Kidney (tissue), 14 donors: ENCODE data around the gene HLF. TPM values are rescaled to one million over a fixed set of nuclear protein-coding genes. Genes with fewer than 3 reads are reported as not detected.

Source experiments
- DNase-seq, 5 donors: peaks; one replicate each; pipeline ENCODE4 v3.0.0-alpha.2; 2013 to 2020
- FAIRE-seq: peaks from 2 replicates; lab custom pipeline; 2012; peaks lifted over from hg19 to GRCh38; lab: Jason Lieb, UNC
- H3K27ac ChIP-seq, 2 donors: one replicate each; pipeline ENCODE4 v1.7.0; 2013; ENCODE audit warnings: low read depth in 2 of 2, low read length in 2 of 2, inconsistent platforms in 1 of 2
- H3K27me3 ChIP-seq: one replicate; pipeline ENCODE4 v1.7.1; 2013; ENCODE audit warnings: low read length, inconsistent platforms; ENCODE audit not compliant: control insufficient read depth, insufficient read depth
- H3K36me3 ChIP-seq, 3 donors: one replicate each; pipeline versions ENCODE4 v1.7.0 to v1.7.1; 2013; ENCODE audit warnings: low read length in 3 of 3, control low read depth in 1 of 3, inconsistent platforms in 1 of 3; ENCODE audit not compliant: insufficient read depth in 3 of 3, control insufficient read depth in 2 of 3
- H3K4me1 ChIP-seq, 3 donors: one replicate each; pipeline versions ENCODE4 v1.7.0 to v1.7.1; 2013; ENCODE audit warnings: low read length in 3 of 3, inconsistent platforms in 1 of 3, low read depth in 1 of 3; ENCODE audit not compliant: control insufficient read depth in 2 of 3, insufficient read depth in 2 of 3
- H3K4me3 ChIP-seq, 3 donors: one replicate each; pipeline versions ENCODE4 v1.7.0 to v1.8.1; 2013; ENCODE audit warnings: low read length in 3 of 3, control low read depth in 1 of 3, inconsistent platforms in 1 of 3
- H3K9ac ChIP-seq, 3 donors: one replicate each; pipeline versions ENCODE4 v1.7.0 to v1.7.1; 2013; ENCODE audit warnings: low read length in 3 of 3, control low read depth in 1 of 3, inconsistent platforms in 1 of 3
- H3K9me3 ChIP-seq, 3 donors: one replicate each; pipeline versions ENCODE4 v1.7.0 to v1.7.1; 2013; ENCODE audit warnings: low read length in 3 of 3, control low read depth in 1 of 3, inconsistent platforms in 1 of 3; ENCODE audit not compliant: control insufficient read depth in 2 of 3, insufficient read depth in 1 of 3
- CTCF ChIP-seq: IDR thresholded peaks from 3 replicates; pipeline ENCODE4 v1.5.1; 2012; ENCODE audit warnings: mild to moderate bottlenecking, moderate library complexity, borderline replicate concordance; ENCODE audit not compliant: insufficient read depth; ENCODE audit errors: extremely low read depth
- intact Hi-C: fragments of 100-400 bp; cut with DNase I; formaldehyde crosslinking; loops from one replicate; pipeline ENCODE4 v1.11.1; 2022
- polyA plus RNA-seq: library from polyadenylated mRNA; stranded (reverse); fragments of 350-450 nt; fragmentation: Illumina TruSeq; extraction: RNeasy Lipid Tissue Mini Kit (QIAGEN cat#74804); gene quantifications from one replicate; pipeline ENCODE4 v1.2.3, GENCODE V29; 2014; ENCODE audit warnings: low read depth, low replicate concordance; ENCODE audit not compliant: insufficient read depth
- total RNA-seq: library from RNA; stranded (reverse); fragmentation: NEBNext Ultra II Directional; extraction: Animal tissue kit (Norgen Biotek cat#: 25700); gene quantifications from one replicate; pipeline ENCODE4 v1.2.1, GENCODE V29; 2021
- donor health status: control.
- donor health status: control.
- donor health status: control.
- donor health status: control.
- donor health status: control.
- donor health status: DM: yes; HTN: yes; CAD: no.
- donor health status: Normal renal cell carcinoma (clear cell type).

HLF gene
- total and polyA plus RNA-seq, 2 donors from 2014 or later = 9.1 to 38.4 TPM

- no peak overlapping the region for H3K27ac ChIP-seq
- no peaks in the 10 kb centered on the region for H3K9me3 ChIP-seq
- FAIRE-seq (no peak), DNase-seq (no peak)
- no peaks in the 10 kb centered on the region for H3K27me3 ChIP-seq
- H3K4me3 ChIP-seq = no peak overlapping the region
- TF ChIP-seq CTCF = no peak
- intact Hi-C loops = no loop called here
- peaks cover 0 to 10% (median 10%) of the 10 kb centered on the region in 3 donors for H3K4me1 ChIP-seq
- peaks cover 0 to 12% (median 0%) of the 10 kb centered on the region in 3 donors for H3K36me3 ChIP-seq
- H3K9ac ChIP-seq = no peak overlapping the region
These were observed 37.6 kb downstream of the HLF start for GRCh38 chr17:55302407-55302787.

GRCh38 chr17:55303008-55303493 is 38.3 kb downstream of the HLF start:
- DNase-seq = no peak
- no peak overlapping the region for H3K4me3 ChIP-seq
- peaks cover 0 to 11% (median 0%) of the 10 kb centered on the region in 3 donors for H3K36me3 ChIP-seq
- peaks cover 0 to 10% (median 10%) of the 10 kb centered on the region in 3 donors for H3K4me1 ChIP-seq
- no peaks in the 10 kb centered on the region for H3K27me3 ChIP-seq
- no peak for FAIRE-seq
- no peak for TF ChIP-seq CTCF
- intact Hi-C loops = no loop called here
- H3K27ac ChIP-seq = no peak overlapping the region
- no peak overlapping the region for H3K9ac ChIP-seq
- no peaks in the 10 kb centered on the region for H3K9me3 ChIP-seq

GRCh38 chr17:55303701-55304145 is 39.0 kb downstream of the HLF start:
- peaks cover 0 to 10% (median 10%) of the 10 kb centered on the region in 3 donors for H3K4me1 ChIP-seq
- H3K9ac ChIP-seq = no peak overlapping the region
- H3K4me3 ChIP-seq = no peak overlapping the region
- intact Hi-C loops = no loop called here
- FAIRE-seq (no peak), DNase-seq (no peak)
- no peaks in the 10 kb centered on the region for H3K9me3 ChIP-seq
- H3K27ac ChIP-seq = no peak overlapping the region
- H3K27me3 ChIP-seq = no peaks in the 10 kb centered on the region
- TF ChIP-seq CTCF = no peak
- peaks cover 0 to 4% (median 0%) of the 10 kb centered on the region in 3 donors for H3K36me3 ChIP-seq
